Measurements from ENCODE around the gene COBLL1.

The COBLL1 gene

DNA sequence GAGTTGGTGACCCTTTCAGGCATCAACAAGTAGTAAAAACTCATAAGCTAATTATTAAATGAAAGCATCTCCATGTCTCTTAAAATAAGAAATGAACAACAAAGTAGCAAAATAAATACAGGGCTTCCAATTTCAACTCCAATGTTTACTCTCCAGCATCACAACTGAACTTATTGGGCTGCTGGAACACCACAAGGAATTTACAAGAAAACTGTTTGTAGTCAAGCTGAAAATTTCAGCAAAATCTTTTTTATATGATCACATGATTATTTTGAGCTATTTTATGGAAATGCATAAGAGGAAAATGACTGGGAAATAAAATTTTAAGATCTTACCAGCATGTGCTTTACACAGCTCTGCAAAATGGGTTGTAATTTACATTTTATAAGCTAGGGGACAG lies 28.1 kb downstream of the COBLL1 start:
- DNase-seq (ENCODE audit: low read depth): no peak
- TF ChIP-seq, protein P1, sequence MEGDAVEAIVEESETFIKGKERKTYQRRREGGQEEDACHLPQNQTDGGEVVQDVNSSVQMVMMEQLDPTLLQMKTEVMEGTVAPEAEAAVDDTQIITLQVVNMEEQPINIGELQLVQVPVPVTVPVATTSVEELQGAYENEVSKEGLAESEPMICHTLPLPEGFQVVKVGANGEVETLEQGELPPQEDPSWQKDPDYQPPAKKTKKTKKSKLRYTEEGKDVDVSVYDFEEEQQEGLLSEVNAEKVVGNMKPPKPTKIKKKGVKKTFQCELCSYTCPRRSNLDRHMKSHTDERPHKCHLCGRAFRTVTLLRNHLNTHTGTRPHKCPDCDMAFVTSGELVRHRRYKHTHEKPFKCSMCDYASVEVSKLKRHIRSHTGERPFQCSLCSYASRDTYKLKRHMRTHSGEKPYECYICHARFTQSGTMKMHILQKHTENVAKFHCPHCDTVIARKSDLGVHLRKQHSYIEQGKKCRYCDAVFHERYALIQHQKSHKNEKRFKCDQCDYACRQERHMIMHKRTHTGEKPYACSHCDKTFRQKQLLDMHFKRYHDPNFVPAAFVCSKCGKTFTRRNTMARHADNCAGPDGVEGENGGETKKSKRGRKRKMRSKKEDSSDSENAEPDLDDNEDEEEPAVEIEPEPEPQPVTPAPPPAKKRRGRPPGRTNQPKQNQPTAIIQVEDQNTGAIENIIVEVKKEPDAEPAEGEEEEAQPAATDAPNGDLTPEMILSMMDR (IDR thresholded peaks at IDR 0.05; ENCODE audit: insufficient read depth, low read depth, low read length, missing control alignments): no peak
- no peak overlapping the region for H3K4me3 ChIP-seq (ENCODE audit: low read depth, low read length)

DNA sequence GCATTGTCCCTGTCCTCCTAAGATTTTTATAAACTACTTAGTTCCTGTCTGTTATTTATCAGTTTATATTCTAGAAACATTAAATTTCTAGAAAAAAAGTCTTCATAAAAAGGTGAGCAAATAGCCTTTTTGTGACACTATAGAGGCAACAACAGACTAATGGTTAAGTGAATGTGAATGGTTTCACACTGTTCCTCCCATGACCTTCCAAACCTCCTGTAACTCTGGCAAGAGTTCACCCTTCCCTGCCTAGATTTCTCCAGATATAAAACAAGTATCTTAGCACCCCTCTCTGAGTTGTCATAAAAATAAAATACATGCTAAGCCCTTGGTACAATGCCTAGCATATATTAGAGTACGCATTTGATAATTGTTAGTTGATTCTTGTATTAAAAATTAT lies 29.2 kb downstream of the COBLL1 start:
- no peak for DNase-seq (ENCODE audit: low read depth)
- TF ChIP-seq, protein P1 (IDR thresholded peaks at IDR 0.05; ENCODE audit: insufficient read depth, low read depth, low read length, missing control alignments): no peak
- no peak overlapping the region for H3K4me3 ChIP-seq (ENCODE audit: low read depth, low read length)

DNA sequence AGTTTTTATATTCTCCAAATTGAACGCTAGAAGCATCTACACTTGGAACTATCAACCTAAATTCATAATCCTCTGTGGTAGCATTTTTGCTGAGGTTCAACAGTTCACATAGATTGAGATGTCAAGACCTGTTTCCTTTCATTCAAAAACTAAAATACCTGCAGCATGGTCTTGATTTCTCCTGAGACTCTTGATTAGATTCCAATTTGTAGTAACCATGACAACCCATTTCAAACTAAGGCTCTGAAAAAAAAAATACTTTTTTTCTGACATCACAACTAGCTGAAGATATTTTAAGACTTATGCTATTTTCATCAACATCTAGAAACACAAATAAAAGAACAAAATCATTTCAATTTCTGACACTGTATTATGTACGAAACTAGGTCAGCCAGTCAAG lies 29.8 kb downstream of the COBLL1 start:
- TF ChIP-seq, protein P1 (IDR thresholded peaks at IDR 0.05; ENCODE audit: insufficient read depth, low read depth, low read length, missing control alignments): no peak
- no peak for DNase-seq (ENCODE audit: low read depth)
- H3K4me3 ChIP-seq (ENCODE audit: low read depth, low read length): no peak overlapping the region

DNA sequence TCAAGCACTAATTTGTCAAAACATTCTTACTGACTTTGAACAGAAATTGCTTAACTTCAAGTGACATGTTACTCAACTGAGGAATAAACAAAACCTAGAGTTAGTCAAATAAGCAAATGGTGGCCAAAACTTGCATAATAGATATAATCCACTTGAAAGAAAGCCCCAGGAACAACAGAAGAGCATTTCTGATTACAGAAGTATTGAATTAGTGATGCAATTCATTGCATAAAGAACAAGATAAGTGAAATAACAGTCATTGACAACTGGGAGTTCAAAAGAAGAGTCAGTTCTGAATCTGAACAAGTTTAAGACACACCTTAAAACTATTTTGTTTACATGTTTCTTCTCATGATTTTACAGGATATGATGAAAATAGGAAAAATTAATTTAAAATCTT lies 30.8 kb downstream of the COBLL1 start:
- TF ChIP-seq, protein P1 (IDR thresholded peaks at IDR 0.05; ENCODE audit: insufficient read depth, low read depth, low read length, missing control alignments): no peak
- H3K4me3 ChIP-seq (ENCODE audit: low read depth, low read length): no peak overlapping the region
- no peak for DNase-seq (ENCODE audit: low read depth)

DNA sequence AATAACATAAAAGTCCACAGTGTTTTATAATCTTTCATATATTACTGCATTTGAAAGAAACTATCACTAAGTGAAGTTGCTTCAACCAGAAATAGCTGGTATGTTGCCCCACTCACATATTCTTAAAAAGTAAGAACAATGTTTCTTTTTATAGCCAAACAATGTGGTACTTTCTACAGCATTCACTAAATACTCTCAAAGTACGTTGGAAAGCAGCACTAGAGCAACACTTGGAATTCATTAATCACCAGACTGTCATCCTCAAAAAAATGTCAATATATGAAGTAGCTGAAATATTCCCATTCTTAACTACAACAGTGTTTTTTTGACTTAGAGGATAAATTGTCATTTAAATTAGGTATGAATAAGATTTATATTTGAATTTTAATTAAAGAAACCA lies 32.8 kb downstream of the COBLL1 start:
- DNase-seq (ENCODE audit: low read depth): no peak
- TF ChIP-seq, protein P1 (IDR thresholded peaks at IDR 0.05; ENCODE audit: insufficient read depth, low read depth, low read length, missing control alignments): no peak
- no peak overlapping the region for H3K4me3 ChIP-seq (ENCODE audit: low read depth, low read length)

DNA sequence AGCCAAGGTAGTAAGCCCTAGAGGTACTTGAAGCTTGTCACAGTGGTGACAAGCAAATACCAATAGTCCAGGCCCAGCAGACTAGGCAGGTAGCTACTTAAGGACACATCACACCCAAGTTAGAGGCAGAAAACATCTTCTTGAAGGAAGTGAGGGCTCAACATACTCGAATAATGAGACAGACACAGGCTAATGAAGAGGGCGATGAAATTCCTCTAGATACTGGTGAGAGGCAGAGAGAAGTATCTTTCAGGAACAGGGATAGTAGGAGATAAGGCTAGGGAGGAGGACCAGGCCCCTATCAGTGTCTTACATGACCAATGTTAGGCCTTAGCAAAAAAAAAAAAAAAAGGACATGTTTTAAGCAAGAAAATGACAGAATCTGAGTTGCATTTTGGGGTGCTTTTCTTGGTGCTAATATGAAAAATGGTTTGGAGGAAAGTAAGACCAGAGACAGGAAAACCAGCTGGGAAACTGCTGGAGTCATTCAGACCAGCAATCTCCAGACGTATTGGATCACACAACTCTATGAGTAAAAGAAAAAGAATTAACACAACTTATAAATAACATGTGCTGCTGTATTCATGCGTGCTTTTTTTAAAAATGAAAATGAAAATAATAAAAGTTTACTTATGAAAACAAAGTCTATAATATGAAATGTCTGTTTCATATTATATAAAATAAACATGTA lies 37.7 kb downstream of the COBLL1 start:
- DNase-seq (ENCODE audit: low read depth): no peak
- H3K4me3 ChIP-seq (ENCODE audit: low read depth, low read length): no peak overlapping the region
- TF ChIP-seq, protein P1 (IDR thresholded peaks at IDR 0.05; ENCODE audit: insufficient read depth, low read depth, low read length, missing control alignments): no peak

DNA sequence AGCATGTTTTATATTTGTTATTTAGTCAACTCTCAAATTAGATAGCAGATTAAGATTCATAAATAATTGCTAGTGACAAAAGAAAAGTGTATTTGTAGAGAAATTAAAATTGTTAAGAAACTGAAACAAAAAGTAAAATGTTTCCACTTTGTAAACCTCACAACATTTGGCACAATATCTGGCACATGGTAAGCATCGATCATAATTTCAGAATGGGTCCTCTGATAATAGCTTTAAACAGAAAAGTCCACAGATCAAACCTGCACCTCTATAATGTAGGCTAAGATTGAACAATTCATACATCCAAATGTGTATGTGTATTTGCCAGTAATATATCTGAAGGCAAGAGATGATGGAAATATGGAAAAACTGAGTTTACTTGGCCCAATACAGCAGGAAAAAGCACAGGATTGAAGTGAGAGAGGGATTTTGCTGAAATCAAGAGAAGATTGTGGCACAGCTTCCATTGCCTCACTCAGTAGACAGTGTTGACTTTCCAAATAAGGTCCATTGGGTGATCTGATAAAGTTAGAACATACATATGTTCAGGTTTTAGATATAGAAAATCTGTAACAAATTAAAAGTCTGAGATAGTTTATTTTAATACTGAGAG lies 39.4 kb downstream of the COBLL1 start:
- no peak overlapping the region for H3K4me3 ChIP-seq (ENCODE audit: low read depth, low read length)
- no peak for DNase-seq (ENCODE audit: low read depth)
- TF ChIP-seq, protein P1 (IDR thresholded peaks at IDR 0.05; ENCODE audit: insufficient read depth, low read depth, low read length, missing control alignments): no peak

Data from GM12865 (cell line).